HCT116 (cell line): ENCODE results near the gene LRRC4C. TPM values are rescaled to one million over a fixed set of nuclear protein-coding genes. Genes with fewer than 3 reads are reported as not detected.

Experiments used
- ATAC-seq: fragments of 200-7000 bp; cut with Tn5 transposase; 2 replicates; pipeline ENCODE4 v1.9.1; 2020; ENCODE audit warnings: mild to moderate bottlenecking, moderate library complexity
- BruUV-seq: library from RNA; stranded (reverse); fragments of 400-500 nt; replicated peaks from 2 replicates; lab custom pipeline; 2021; lab: Mats Ljungman, UMichigan
- CTCF ChIA-PET: fragments of 300-600 bp; sonication (Branson Sonifier 250); formaldehyde crosslinking; loops from one replicate; lab custom pipeline; 2021; ENCODE audit warnings: antibody characterized with exemption; lab: Charles Lee
- POLR2A ChIA-PET: fragments of 300-600, 350-600 bp; sonication (Branson Sonifier 250); formaldehyde crosslinking; loops from one replicate; lab custom pipeline; 2021; ENCODE audit warnings: antibody characterized with exemption; lab: Charles Lee
- RAD21 ChIA-PET, 2 experiments: fragments of 300-600 bp; sonication (Branson Sonifier 250); formaldehyde crosslinking; loops; one replicate each; lab custom pipeline; 2023; ENCODE audit warnings: low total read pairs in 2 of 2; ENCODE audit not compliant: uncharacterized antibody in 2 of 2, unreplicated experiment in 2 of 2, low non-redundant PET in 1 of 2; lab: Charles Lee
- DNase-seq: peaks from one replicate; pipeline ENCODE4 v3.0.0-alpha.2; 2010; ENCODE audit warnings: low read depth, low spot score
- H2AFZ ChIP-seq: fragments of 200-600 bp; shearing (Covaris generic), sonication (generic); 2 replicates; pipeline ENCODE4 v1.6.1; 2017; ENCODE audit warnings: low read depth, mixed run types, mixed read lengths, antibody characterized with exemption, low read length; ENCODE audit not compliant: poor library complexity, severe bottlenecking
- H3K27ac ChIP-seq: 2 replicates; pipeline ENCODE4 v1.5.1; 2012; ENCODE audit warnings: low read depth, low read length
- H3K27me3 ChIP-seq: fragments of 200-600 bp; sonication (generic); 2 replicates; pipeline ENCODE4 v1.6.1; 2016; ENCODE audit warnings: mixed run types, low read length, mixed read lengths; ENCODE audit not compliant: insufficient read depth
- H3K36me3 ChIP-seq, 2 experiments: fragments of 200-500 bp in 1 of 2; fragments of 200-600 bp in 1 of 2; sonication (Bioruptor generic) in 1 of 2; sonication (generic) in 1 of 2; 2 replicates each; pipeline versions ENCODE4 v1.5.1 to v1.6.1; 2014 to 2016; ENCODE audit warnings: low read length in 2 of 2, inconsistent platforms in 1 of 2, mixed read lengths in 1 of 2, mixed run types in 1 of 2; ENCODE audit not compliant: insufficient read depth in 2 of 2, control insufficient read depth in 1 of 2
- H3K4me1 ChIP-seq, 2 experiments: fragments of 200-600 bp in 1 of 2; sonication (generic) in 1 of 2; 2 replicates each; pipeline versions ENCODE4 v1.5.1 to v1.6.1; 2012 to 2017; ENCODE audit warnings: low read length in 2 of 2, inconsistent platforms in 1 of 2, mild to moderate bottlenecking in 1 of 2, mixed read lengths in 1 of 2, mixed run types in 1 of 2, moderate library complexity in 1 of 2; ENCODE audit not compliant: insufficient read depth in 2 of 2, control insufficient read depth in 1 of 2
- H3K4me2 ChIP-seq: fragments of 200-600 bp; sonication (generic); 2 replicates; pipeline ENCODE4 v1.6.1; 2017; ENCODE audit warnings: mixed run types, low read length, mixed read lengths
- H3K4me3 ChIP-seq, 2 experiments: fragments of 200-600 bp in 1 of 2; sonication (generic) in 1 of 2; replicated peaks in 1 of 2; 2 replicates each; pipeline ENCODE4 v1.5.1; 2011 to 2016; ENCODE audit warnings: low read length in 2 of 2, control low read depth in 1 of 2, low read depth in 1 of 2, mild to moderate bottlenecking in 1 of 2, mixed read lengths in 1 of 2, mixed run types in 1 of 2
- H3K79me2 ChIP-seq: fragments of 200-600 bp; sonication (generic); 2 replicates; pipeline ENCODE4 v1.6.1; 2017; ENCODE audit warnings: mild to moderate bottlenecking, mixed run types, low read length, moderate library complexity, mixed read lengths; ENCODE audit not compliant: insufficient read depth
- H3K9ac ChIP-seq: fragments of 200-600 bp; sonication (generic); 2 replicates; pipeline ENCODE4 v1.6.1; 2016; ENCODE audit warnings: low read length, mixed read lengths
- H3K9me2 ChIP-seq: fragments of 200-600 bp; sonication (generic), shearing (Covaris generic); 2 replicates; pipeline ENCODE4 v1.6.1; 2017; ENCODE audit warnings: mixed run types, mild to moderate bottlenecking, moderate library complexity; ENCODE audit not compliant: insufficient read depth
- H3K9me3 ChIP-seq, 2 experiments: fragments of 200-500 bp in 1 of 2; fragments of 200-600 bp in 1 of 2; sonication (Bioruptor generic) in 1 of 2; sonication (generic) in 1 of 2; 2 replicates each; pipeline ENCODE4 v1.6.1; 2014 to 2017; ENCODE audit warnings: low read length in 2 of 2, mixed read lengths in 2 of 2, inconsistent platforms in 1 of 2, low read depth in 1 of 2, mild to moderate bottlenecking in 1 of 2, mixed run types in 1 of 2, moderate library complexity in 1 of 2; ENCODE audit not compliant: control insufficient read depth in 1 of 2, insufficient read depth in 1 of 2
- H4K20me1 ChIP-seq: fragments of 200-600 bp; sonication (generic), shearing (Covaris generic); 2 replicates; pipeline ENCODE4 v1.6.1; 2017; ENCODE audit warnings: mixed run types, mild to moderate bottlenecking, moderate library complexity; ENCODE audit not compliant: insufficient read depth
- CBX3 ChIP-seq: IDR thresholded peaks from 2 replicates; pipeline ENCODE4 v1.6.1; 2012; ENCODE audit warnings: low read depth
- CEBPB ChIP-seq: IDR thresholded peaks from 2 replicates; pipeline ENCODE4 v1.6.1; 2012; ENCODE audit warnings: low read depth
- EZH2 ChIP-seq: fragments of 200-600 bp; sonication (generic); IDR thresholded peaks from 2 replicates; pipeline ENCODE4 v1.6.1; 2017; ENCODE audit warnings: antibody characterized with exemption, mixed run types
- FOSL1 ChIP-seq: IDR thresholded peaks from 2 replicates; pipeline ENCODE4 v1.6.1; 2012; ENCODE audit warnings: low read depth
- MAX ChIP-seq: IDR thresholded peaks from 2 replicates; pipeline ENCODE4 v1.6.1; 2012
- POLR2AphosphoS5 ChIP-seq: IDR thresholded peaks from 2 replicates; pipeline ENCODE4 v1.6.1; 2011; ENCODE audit warnings: mild to moderate bottlenecking, low read depth, low read length, moderate library complexity
- RAD21 ChIP-seq: IDR thresholded peaks from 2 replicates; pipeline ENCODE4 v1.6.1; 2012; ENCODE audit warnings: low read depth, mild to moderate bottlenecking
- REST ChIP-seq: IDR thresholded peaks from 2 replicates; pipeline ENCODE4 v1.6.1; 2012; ENCODE audit warnings: low read depth
- SIN3A ChIP-seq: IDR thresholded peaks from 2 replicates; pipeline ENCODE4 v1.6.1; 2012; ENCODE audit warnings: low read depth
- SRF ChIP-seq: IDR thresholded peaks from 2 replicates; pipeline ENCODE4 v1.6.1; 2012; ENCODE audit warnings: low read depth
- TCF7L2 ChIP-seq: IDR thresholded peaks from 2 replicates; pipeline ENCODE4 v1.7.0; 2011; ENCODE audit warnings: borderline replicate concordance, inconsistent platforms; ENCODE audit not compliant: insufficient read depth, insufficient read length; ENCODE audit errors: extremely low read depth
- intact Hi-C: fragments of 100-400 bp; cut with micrococcal nuclease; formaldehyde crosslinking; loops from 2 replicates; pipeline ENCODE4 v1.10.0; 2022
- total RNA-seq: library from RNA; stranded (reverse); gene quantifications from one replicate; pipeline ENCODE4 v1.2.1, GENCODE V29; 2021; ENCODE audit not compliant: unreplicated experiment

LRRC4C gene
- total RNA-seq, 1 experiment from 2014 or later, result not detected

GRCh38 chr11:41119484-41119883 is 340.0 kb downstream of the LRRC4C start:
- Histone ChIP-seq H2AFZ (no peak overlapping the region), H3K4me1 (no peaks in the 10 kb centered on the region), H3K27ac (no peak overlapping the region), H3K79me2 (no peaks in the 10 kb centered on the region), H3K4me3 (no peak overlapping the region), H4K20me1 (no peaks in the 10 kb centered on the region), H3K36me3 (no peaks in the 10 kb centered on the region), H3K27me3 (no peaks in the 10 kb centered on the region), H3K9ac (no peak overlapping the region), H3K9me2 (no peaks in the 10 kb centered on the region), H3K4me2 (no peak overlapping the region), H3K9me3 (peaks cover 12 to 29% of the 10 kb centered on the region in 2 experiments; a peak in 2 of 4 replicates)
- no peak for ATAC-seq
- BruUV-seq, result no TSS peak
- DNase-seq, result no peak
- CTCF ChIA-PET, result no interaction called here
- intact Hi-C loops, result no loop called here
- POLR2A ChIA-PET, result no interaction called here
- TF ChIP-seq TCF7L2 (no peak), RAD21 (no peak), FOSL1 (no peak), SIN3A (no peak), POLR2AphosphoS5 (no peak), EZH2 (no peak), MAX (no peak), CBX3 (no peak), SRF (no peak), REST (no peak), CEBPB (no peak)
- RAD21 ChIA-PET, result no interaction called here
